Naive B cell (primary cell): Measurements from ENCODE around the gene ESR2. TPM values are rescaled to one million over a fixed set of nuclear protein-coding genes. Genes with fewer than 3 reads are reported as not detected.

ENCODE experiments used
- ATAC-seq, 2 donors: fragments of 150-1000 bp; cut with Tn5 transposase; 2 replicates each; pipeline ENCODE4 v1.10.0; 2021; ENCODE audit warnings: low read depth in 2 of 2, mild to moderate bottlenecking in 2 of 2, moderate library complexity in 2 of 2
- DNase-seq: peaks from one replicate; pipeline ENCODE4 v3.0.0; 2022
- H3K27ac Mint-ChIP-seq, 6 donors: one replicate each; pipeline ENCODE4 v1.8.0; 2020 to 2022; ENCODE audit warnings: mild to moderate bottlenecking in 6 of 6, mixed read lengths in 6 of 6, moderate library complexity in 5 of 6, inconsistent platforms in 2 of 6
- H3K27me3 Mint-ChIP-seq, 3 donors: one replicate each; pipeline ENCODE4 v1.8.0; 2021 to 2022; ENCODE audit warnings: mixed read lengths in 3 of 3, mild to moderate bottlenecking in 1 of 3
- H3K36me3 Mint-ChIP-seq, 2 donors: one replicate each; pipeline ENCODE4 v1.8.0; 2020 to 2022; ENCODE audit warnings: mixed read lengths in 2 of 2, inconsistent platforms in 1 of 2, mild to moderate bottlenecking in 1 of 2
- H3K4me1 Mint-ChIP-seq, 3 donors: one replicate each; pipeline ENCODE4 v1.8.0; 2020 to 2022; ENCODE audit warnings: mixed read lengths in 3 of 3, inconsistent platforms in 1 of 3, mild to moderate bottlenecking in 1 of 3, moderate library complexity in 1 of 3
- H3K4me3 Mint-ChIP-seq, 8 donors: one replicate each; pipeline ENCODE4 v1.8.0; 2020 to 2022; ENCODE audit warnings: mild to moderate bottlenecking in 8 of 8, mixed read lengths in 8 of 8, moderate library complexity in 8 of 8, inconsistent platforms in 2 of 8
- H3K9me3 Mint-ChIP-seq, 7 donors: one replicate each; pipeline ENCODE4 v1.8.0; 2020 to 2022; ENCODE audit warnings: mixed read lengths in 7 of 7, mild to moderate bottlenecking in 5 of 7, inconsistent platforms in 2 of 7, moderate library complexity in 1 of 7
- polyA plus RNA-seq, 6 donors: library from polyadenylated mRNA; unstranded; fragments of 300-500 nt; fragmentation: Illumina TruSeq; gene quantifications; one replicate each; pipeline ENCODE4 v1.2.3, GENCODE V29; 2021; ENCODE audit warnings: low read depth in 6 of 6

Gene ESR2
- polyA plus RNA-seq, 6 donors from 2014 or later = 1.6 to 7.4 (median 3.2) TPM

- H3K36me3 Mint-ChIP-seq = peaks cover 6 to 20% of the 10 kb centered on the region in 2 donors
- ATAC-seq (no peak), DNase-seq (no peak)
- H3K27me3 Mint-ChIP-seq = no peaks in the 10 kb centered on the region
- no peaks in the 10 kb centered on the region for H3K9me3 Mint-ChIP-seq
- H3K4me3 Mint-ChIP-seq = no peak overlapping the region
- H3K4me1 Mint-ChIP-seq = peaks cover 0 to 22% (median 10%) of the 10 kb centered on the region in 3 donors
- H3K27ac Mint-ChIP-seq = peak overlapping the region in 2 of 6 donors; percentile 21 to 33
Observed at GRCh38 chr14:64249363-64249762, 44.8 kb downstream of the ESR2 start.

- DNase-seq = no peak
- H3K4me1 Mint-ChIP-seq = peaks cover 0 to 22% (median 10%) of the 10 kb centered on the region in 3 donors
- H3K27ac Mint-ChIP-seq = peak overlapping the region in 4 of 6 donors; percentile 10 to 95 (median 48)
- no peaks in the 10 kb centered on the region for H3K27me3 Mint-ChIP-seq
- ATAC-seq = no peak
- no peaks in the 10 kb centered on the region for H3K9me3 Mint-ChIP-seq
- peaks cover 6 to 20% of the 10 kb centered on the region in 2 donors for H3K36me3 Mint-ChIP-seq
- no peak overlapping the region for H3K4me3 Mint-ChIP-seq
Observed at GRCh38 chr14:64248689-64249088, 45.5 kb downstream of the ESR2 start.

GRCh38 chr14:64247195-64247594 is 47.0 kb downstream of the ESR2 start:
- Mint-ChIP-seq H3K9me3 (peaks cover 0 to 6% (median 3%) of the 10 kb centered on the region in 7 donors), H3K36me3 (peaks cover 6 to 20% of the 10 kb centered on the region in 2 donors), H3K27ac (peak overlapping the region in 1 of 6 donors; percentile 54), H3K4me3 (no peak overlapping the region), H3K4me1 (peaks cover 0 to 22% (median 10%) of the 10 kb centered on the region in 3 donors), H3K27me3 (no peaks in the 10 kb centered on the region)
- DNase-seq = no peak
- ATAC-seq = no peak

- Mint-ChIP-seq H3K4me1 (peaks cover 2 to 26% (median 10%) of the 10 kb centered on the region in 3 donors), H3K4me3 (no peak overlapping the region)
Observed at GRCh38 chr14:64246688-64247087, 47.5 kb downstream of the ESR2 start.

GRCh38 chr14:64245491-64245890 is 48.7 kb downstream of the ESR2 start:
- Mint-ChIP-seq H3K27ac (no peak overlapping the region), H3K9me3 (peaks cover 0 to 6% (median 3%) of the 10 kb centered on the region in 7 donors), H3K4me1 (peaks cover 0 to 24% (median 7%) of the 10 kb centered on the region in 3 donors), H3K4me3 (no peak overlapping the region), H3K36me3 (peaks cover 6 to 28% of the 10 kb centered on the region in 2 donors), H3K27me3 (no peaks in the 10 kb centered on the region)
- DNase-seq = no peak
- no peak for ATAC-seq

More at GRCh38 chr14:64246688-64247087, 47.5 kb downstream of the ESR2 start:
- DNase-seq (no peak), ATAC-seq (no peak)
- Mint-ChIP-seq H3K27ac (peak overlapping the region in 2 of 6 donors; percentile 47 to 93), H3K36me3 (peaks cover 6 to 23% of the 10 kb centered on the region in 2 donors), H3K27me3 (no peaks in the 10 kb centered on the region), H3K9me3 (peaks cover 0 to 6% (median 3%) of the 10 kb centered on the region in 7 donors)

- no peak for ATAC-seq
- no peak overlapping the region for H3K4me3 Mint-ChIP-seq
- no peaks in the 10 kb centered on the region for H3K27me3 Mint-ChIP-seq
- H3K9me3 Mint-ChIP-seq = peaks cover 0 to 6% (median 3%) of the 10 kb centered on the region in 7 donors
- H3K27ac Mint-ChIP-seq = no peak overlapping the region
- H3K36me3 Mint-ChIP-seq = peaks cover 6 to 28% of the 10 kb centered on the region in 2 donors
- peaks cover 0 to 24% (median 7%) of the 10 kb centered on the region in 3 donors for H3K4me1 Mint-ChIP-seq
- no peak for DNase-seq
Observed at GRCh38 chr14:64244279-64244678, 49.9 kb downstream of the ESR2 start.

- peak overlapping the region; percentile 81 to 99 (median 92) for H3K27ac Mint-ChIP-seq
- H3K4me1 Mint-ChIP-seq = peaks cover 43 to 58% (median 55%) of the 10 kb centered on the region in 3 donors
- no peaks in the 10 kb centered on the region for H3K27me3 Mint-ChIP-seq
- DNase-seq (no peak), ATAC-seq (no peak)
- peaks cover 0 to 8% of the 10 kb centered on the region in 2 donors for H3K36me3 Mint-ChIP-seq
- peaks cover 0 to 6% (median 3%) of the 10 kb centered on the region in 7 donors for H3K9me3 Mint-ChIP-seq
- H3K4me3 Mint-ChIP-seq = no peak overlapping the region
Observed at GRCh38 chr14:64238631-64239030, 55.5 kb downstream of the ESR2 start.

GRCh38 chr14:64238049-64238448 is 56.1 kb downstream of the ESR2 start:
- peak overlapping the region; percentile 81 to 99 (median 92) for H3K27ac Mint-ChIP-seq
- DNase-seq = no peak
- H3K4me1 Mint-ChIP-seq = peaks cover 48 to 64% (median 60%) of the 10 kb centered on the region in 3 donors
- ATAC-seq = no peak
- H3K9me3 Mint-ChIP-seq = peaks cover 0 to 6% (median 3%) of the 10 kb centered on the region in 7 donors
- H3K27me3 Mint-ChIP-seq = no peaks in the 10 kb centered on the region
- peaks cover 0 to 8% of the 10 kb centered on the region in 2 donors for H3K36me3 Mint-ChIP-seq
- H3K4me3 Mint-ChIP-seq = peak overlapping the region in 1 of 8 donors; percentile 11

- Mint-ChIP-seq H3K4me1 (peaks cover 58 to 69% (median 62%) of the 10 kb centered on the region in 3 donors), H3K9me3 (no peaks in the 10 kb centered on the region), H3K27ac (peak overlapping the region; percentile 99 to 100 (median 100)), H3K36me3 (no peaks in the 10 kb centered on the region), H3K27me3 (no peaks in the 10 kb centered on the region), H3K4me3 (peak overlapping the region; percentile 65 to 88 (median 74))
- ATAC-seq (peak; percentile 78 to 80), DNase-seq (peak; percentile 94)
Observed at GRCh38 chr14:64235652-64236640, 58.2 kb downstream of the ESR2 start.

- Mint-ChIP-seq H3K4me1 (peaks cover 58 to 73% (median 62%) of the 10 kb centered on the region in 3 donors), H3K4me3 (peak overlapping the region; percentile 65 to 88 (median 71)), H3K27me3 (no peaks in the 10 kb centered on the region), H3K27ac (peak overlapping the region; percentile 99 to 100 (median 100)), H3K9me3 (no peaks in the 10 kb centered on the region), H3K36me3 (no peaks in the 10 kb centered on the region)
- DNase-seq (no peak), ATAC-seq (peak in 1 of 2 donors; percentile 13)
Observed at GRCh38 chr14:64234877-64235651, 59.1 kb downstream of the ESR2 start.

- no peak for ATAC-seq
- H3K4me3 Mint-ChIP-seq = peak overlapping the region in 5 of 8 donors; percentile 18 to 76 (median 48)
- DNase-seq = no peak
- no peaks in the 10 kb centered on the region for H3K27me3 Mint-ChIP-seq
- H3K4me1 Mint-ChIP-seq = peaks cover 55 to 72% (median 62%) of the 10 kb centered on the region in 3 donors
- peaks cover 0 to 6% of the 10 kb centered on the region in 2 donors for H3K36me3 Mint-ChIP-seq
- H3K27ac Mint-ChIP-seq = peak overlapping the region; percentile 99 to 100 (median 100)
- H3K9me3 Mint-ChIP-seq = no peaks in the 10 kb centered on the region
Observed at GRCh38 chr14:64233531-64234190, 60.5 kb downstream of the ESR2 start.

GRCh38 chr14:64232944-64233343 is 61.2 kb downstream of the ESR2 start:
- H3K4me3 Mint-ChIP-seq = no peak overlapping the region
- H3K27ac Mint-ChIP-seq = peak overlapping the region; percentile 61 to 100 (median 100)
- ATAC-seq (no peak), DNase-seq (no peak)
- H3K4me1 Mint-ChIP-seq = peaks cover 48 to 65% (median 55%) of the 10 kb centered on the region in 3 donors
- H3K36me3 Mint-ChIP-seq = peaks cover 4 to 14% of the 10 kb centered on the region in 2 donors
- H3K27me3 Mint-ChIP-seq = no peaks in the 10 kb centered on the region
- no peaks in the 10 kb centered on the region for H3K9me3 Mint-ChIP-seq
